Measurements from ENCODE around the gene WBP1.
A peak's percentile ranks its signal among the peaks of the same experiment; 100 is the strongest.
"Not testable (repeated sequence)": the region's sequence is repeated elsewhere in the genome, so short reads cannot be mapped to it uniquely, and the experiment has no call there.

Gene WBP1

GRCh38 chr2:74454654-74455511 is 3.4 kb upstream of the WBP1 start, which contains the start of gene INO80B:
Gene INO80B, plus strand, starts transcription at chr2:74455087. Its CDS starts 30 bp downstream, at chr2:74455117.
- peak; percentile 99 for DNase-seq

GRCh38 chr2:74457129-74457548 is 1.1 kb upstream of the WBP1 start:
- DNase-seq: no peak

- peak; percentile 87 for DNase-seq
These were observed 598 bp upstream of the WBP1 start for GRCh38 chr2:74457549-74458131.

GRCh38 chr2:74458938-74459363 is 713 bp downstream of the WBP1 start:
- DNase-seq: no peak

GRCh38 chr2:74459503-74460118 is 1.4 kb downstream of the WBP1 start:
- DNase-seq: not testable (repeated sequence)

- DNase-seq: not testable (repeated sequence)
These were observed 1.9 kb downstream of the WBP1 start for GRCh38 chr2:74460187-74460586.

GRCh38 chr2:74461187-74462053 is 3.2 kb downstream of the WBP1 start:
- no peak for DNase-seq

- no peak for DNase-seq
These were observed 4.0 kb downstream of the WBP1 start for GRCh38 chr2:74462054-74462785.

GRCh38 chr2:74462786-74463105 is 4.5 kb downstream of the WBP1 start:
- DNase-seq: no peak

- no peak for DNase-seq
These were observed 6.2 kb downstream of the WBP1 start for GRCh38 chr2:74464406-74464805.

- DNase-seq: not testable (repeated sequence)
These were observed 12.5 kb downstream of the WBP1 start for GRCh38 chr2:74470742-74471141.

GRCh38 chr2:74471332-74472065 is 13.3 kb downstream of the WBP1 start:
- DNase-seq: no peak

GRCh38 chr2:74472086-74472944 is 14.1 kb downstream of the WBP1 start, which contains the start of gene MRPL53:
Gene MRPL53, minus strand, starts transcription at chr2:74472680. Its CDS starts 20 bp downstream, at chr2:74472660.
- peak; percentile 96 for DNase-seq

GRCh38 chr2:74472945-74473258 is 14.7 kb downstream of the WBP1 start:
- no peak for DNase-seq

GRCh38 chr2:74474481-74474880 is 16.2 kb downstream of the WBP1 start:
- no peak for DNase-seq

- DNase-seq: no peak
These were observed 16.7 kb downstream of the WBP1 start for GRCh38 chr2:74474899-74475298.

GRCh38 chr2:74481431-74481830 is 23.2 kb downstream of the WBP1 start:
- DNase-seq: no peak

GRCh38 chr2:74481961-74482800 is 23.9 kb downstream of the WBP1 start:
- peak; percentile 65 for DNase-seq

Data from CD4-positive, alpha-beta T cell treated with Interleukin-12 subunit alpha and Interleukin-12 subunit beta, for 1 hour (primary cell).